Measurements from ENCODE around the gene MSI2. TPM values are rescaled to one million over a fixed set of nuclear protein-coding genes. Genes with fewer than 3 reads are reported as not detected.
"Not testable (repeated sequence)": the region's sequence is repeated elsewhere in the genome, so short reads cannot be mapped to it uniquely, and the experiment has no call there.

MSI2 gene
- polyA plus RNA-seq, 1 experiment = 9.2 TPM

- no peaks in the 10 kb centered on the region for H3K27me3 ChIP-seq (ENCODE audit: control insufficient read depth, insufficient read depth, low read length)
- ChIA-PET CTCF (interaction anchor here (1.1 to 3.9 kb wide), 2 partner anchors 19 to 25 kb away, joined by 3 to 24 read pairs; no protein-coding TSS in a partner anchor), POLR2A (no interaction called here)
- no peak overlapping the region for H3K4me3 ChIP-seq (ENCODE audit: low read depth, low read length)
- TF ChIP-seq CTCF (IDR thresholded peaks at IDR 0.05; ENCODE audit: insufficient read depth, low read depth, low read length) = no peak
- H3K36me3 ChIP-seq (ENCODE audit: control insufficient read depth, insufficient read depth, low read length) = no peaks in the 10 kb centered on the region
- DNase-seq (ENCODE audit: low read depth) = no peak
Measured at GRCh38 chr17:57617218-57617617, 360.9 kb downstream of the MSI2 start.

- CTCF ChIA-PET = interaction anchor here (0.6 to 3.9 kb wide), 3 partner anchors 21 to 178 kb away, joined by 3 to 24 read pairs (median 13); no protein-coding TSS in a partner anchor
Measured at GRCh38 chr17:57619061-57619937, 363.0 kb downstream of the MSI2 start.

GRCh38 chr17:57620576-57620975, 364.3 kb downstream of the MSI2 start:
- no peak overlapping the region for H3K4me3 ChIP-seq (ENCODE audit: low read depth, low read length)
- DNase-seq (ENCODE audit: low read depth) = no peak
- no peaks in the 10 kb centered on the region for H3K27me3 ChIP-seq (ENCODE audit: control insufficient read depth, insufficient read depth, low read length)
- ChIA-PET CTCF (interaction anchor here (3.2 to 3.9 kb wide), 3 partner anchors 21 to 51 kb away, joined by 13 to 24 read pairs (median 18); no protein-coding TSS in a partner anchor), POLR2A (no interaction called here)
- no peak for TF ChIP-seq CTCF (IDR thresholded peaks at IDR 0.05; ENCODE audit: insufficient read depth, low read depth, low read length)
- H3K36me3 ChIP-seq (ENCODE audit: control insufficient read depth, insufficient read depth, low read length) = no peaks in the 10 kb centered on the region

More at GRCh38 chr17:57619061-57619937, 363.0 kb downstream of the MSI2 start:
- no peaks in the 10 kb centered on the region for H3K36me3 ChIP-seq (ENCODE audit: control insufficient read depth, insufficient read depth, low read length)
- no peak for TF ChIP-seq CTCF (IDR thresholded peaks at IDR 0.05; ENCODE audit: insufficient read depth, low read depth, low read length)
- no peaks in the 10 kb centered on the region for H3K27me3 ChIP-seq (ENCODE audit: control insufficient read depth, insufficient read depth, low read length)
- POLR2A ChIA-PET = no interaction called here
- DNase-seq (ENCODE audit: low read depth) = no peak
- H3K4me3 ChIP-seq (ENCODE audit: low read depth, low read length) = no peak overlapping the region

- POLR2A ChIA-PET; H3K36me3 ChIP-seq (ENCODE audit: control insufficient read depth, insufficient read depth, low read length); H3K4me3 ChIP-seq (ENCODE audit: low read depth, low read length); DNase-seq (ENCODE audit: low read depth); H3K27me3 ChIP-seq (ENCODE audit: control insufficient read depth, insufficient read depth, low read length): not testable (repeated sequence)
- CTCF ChIA-PET = interaction anchor here (0.6 to 3.5 kb wide), 3 partner anchors 23 to 375 kb away, joined by 3 to 18 read pairs (median 3); no protein-coding TSS in a partner anchor
Measured at GRCh38 chr17:57621791-57622190, 365.5 kb downstream of the MSI2 start.

GRCh38 chr17:57622306-57622682, 366.0 kb downstream of the MSI2 start:
- Histone ChIP-seq H3K27me3 (ENCODE audit: control insufficient read depth, insufficient read depth, low read length) (no peaks in the 10 kb centered on the region), H3K4me3 (ENCODE audit: low read depth, low read length) (no peak overlapping the region), H3K36me3 (ENCODE audit: control insufficient read depth, insufficient read depth, low read length) (no peaks in the 10 kb centered on the region)
- POLR2A ChIA-PET = no interaction called here
- DNase-seq (ENCODE audit: low read depth) = no peak
- CTCF ChIA-PET = interaction anchor here (0.6 to 3.5 kb wide), 5 partner anchors 23 to 375 kb away, joined by 3 to 18 read pairs (median 3); no protein-coding TSS in a partner anchor
- TF ChIP-seq CTCF (IDR thresholded peaks at IDR 0.05; ENCODE audit: insufficient read depth, low read depth, low read length) = no peak
